Dendritic cell treated with granulocyte-macrophage colony-stimulating factor and Interleukin-4, amounts not matched to agents 40 ng/mL and 50 ng/mL, for 4 days (primary cell): Measurements from ENCODE around the gene KIAA1958.
"Not testable (repeated sequence)": the region's sequence is repeated elsewhere in the genome, so short reads cannot be mapped to it uniquely, and the experiment has no call there.

ENCODE experiments used
- H3K27ac Mint-ChIP-seq: one replicate; pipeline ENCODE4 v1.8.0; 2022; ENCODE audit warnings: mild to moderate bottlenecking, mixed read lengths
- H3K27me3 Mint-ChIP-seq: one replicate; pipeline ENCODE4 v1.8.0; 2022; ENCODE audit warnings: mild to moderate bottlenecking, mixed read lengths
- H3K36me3 Mint-ChIP-seq: one replicate; pipeline ENCODE4 v1.8.0; 2022; ENCODE audit warnings: low read depth, mixed read lengths
- H3K4me1 Mint-ChIP-seq: one replicate; pipeline ENCODE4 v1.8.0; 2022; ENCODE audit warnings: low read depth, mixed read lengths
- H3K4me3 Mint-ChIP-seq: one replicate; pipeline ENCODE4 v1.8.0; 2022; ENCODE audit warnings: mild to moderate bottlenecking, moderate library complexity, mixed read lengths
- H3K9me3 Mint-ChIP-seq: one replicate; pipeline ENCODE4 v1.8.0; 2022; ENCODE audit warnings: mixed read lengths
- intact Hi-C: fragments of 100-400 bp; cut with micrococcal nuclease; formaldehyde crosslinking; loops from one replicate; pipeline ENCODE4 v1.15.0; 2022

The KIAA1958 gene

GRCh38 chr9:112496074-112496722, 9.6 kb downstream of the KIAA1958 start:
- peaks cover 24% of the 10 kb centered on the region for H3K9me3 Mint-ChIP-seq
- H3K36me3 Mint-ChIP-seq = peaks cover 23% of the 10 kb centered on the region
- H3K4me1 Mint-ChIP-seq = peaks cover 26% of the 10 kb centered on the region
- H3K4me3 Mint-ChIP-seq = no peak overlapping the region
- no peak overlapping the region for H3K27ac Mint-ChIP-seq
- H3K27me3 Mint-ChIP-seq = no peaks in the 10 kb centered on the region
- intact Hi-C loops = no loop called here

- no peak overlapping the region for H3K27ac Mint-ChIP-seq
- no peak overlapping the region for H3K4me3 Mint-ChIP-seq
- peaks cover 15% of the 10 kb centered on the region for H3K4me1 Mint-ChIP-seq
- H3K36me3 Mint-ChIP-seq = no peaks in the 10 kb centered on the region
- H3K9me3 Mint-ChIP-seq = no peaks in the 10 kb centered on the region
- H3K27me3 Mint-ChIP-seq = no peaks in the 10 kb centered on the region
- intact Hi-C loops = no loop called here
Observed at GRCh38 chr9:112500842-112501241, 14.2 kb downstream of the KIAA1958 start.

- H3K27me3 Mint-ChIP-seq = no peaks in the 10 kb centered on the region
- intact Hi-C loops = no loop called here
- H3K4me3 Mint-ChIP-seq = no peak overlapping the region
- peaks cover 11% of the 10 kb centered on the region for H3K4me1 Mint-ChIP-seq
- H3K27ac Mint-ChIP-seq = no peak overlapping the region
- H3K36me3 Mint-ChIP-seq = no peaks in the 10 kb centered on the region
- no peaks in the 10 kb centered on the region for H3K9me3 Mint-ChIP-seq
Observed at GRCh38 chr9:112501287-112501686, 14.7 kb downstream of the KIAA1958 start.

GRCh38 chr9:112502175-112502946, 15.7 kb downstream of the KIAA1958 start:
- no peaks in the 10 kb centered on the region for H3K9me3 Mint-ChIP-seq
- no peaks in the 10 kb centered on the region for H3K36me3 Mint-ChIP-seq
- no peaks in the 10 kb centered on the region for H3K27me3 Mint-ChIP-seq
- intact Hi-C loops = no loop called here
- H3K4me1 Mint-ChIP-seq = peaks cover under 1% of the 10 kb centered on the region
- no peak overlapping the region for H3K27ac Mint-ChIP-seq
- H3K4me3 Mint-ChIP-seq = no peak overlapping the region

- H3K9me3 Mint-ChIP-seq = no peaks in the 10 kb centered on the region
Observed at GRCh38 chr9:112503170-112503569, 16.5 kb downstream of the KIAA1958 start.

GRCh38 chr9:112505086-112505485, 18.5 kb downstream of the KIAA1958 start:
- Mint-ChIP-seq H3K27ac (no peak overlapping the region), H3K36me3 (no peaks in the 10 kb centered on the region), H3K4me1 (no peaks in the 10 kb centered on the region), H3K9me3 (no peaks in the 10 kb centered on the region), H3K27me3 (no peaks in the 10 kb centered on the region), H3K4me3 (no peak overlapping the region)
- intact Hi-C loops = no loop called here

More at GRCh38 chr9:112503170-112503569, 16.5 kb downstream of the KIAA1958 start:
- Mint-ChIP-seq H3K4me3 (no peak overlapping the region), H3K4me1 (no peaks in the 10 kb centered on the region), H3K27ac (no peak overlapping the region), H3K27me3 (no peaks in the 10 kb centered on the region), H3K36me3 (no peaks in the 10 kb centered on the region)
- intact Hi-C loops = no loop called here

GRCh38 chr9:112505607-112506006, 19.0 kb downstream of the KIAA1958 start:
- Mint-ChIP-seq H3K27me3 (no peaks in the 10 kb centered on the region), H3K4me3 (no peak overlapping the region), H3K36me3 (no peaks in the 10 kb centered on the region), H3K9me3 (no peaks in the 10 kb centered on the region), H3K4me1 (no peaks in the 10 kb centered on the region), H3K27ac (no peak overlapping the region)
- intact Hi-C loops = no loop called here

GRCh38 chr9:112506571-112506970, 19.9 kb downstream of the KIAA1958 start:
- Mint-ChIP-seq H3K4me3 (no peak overlapping the region), H3K9me3 (no peaks in the 10 kb centered on the region), H3K27ac (no peak overlapping the region), H3K4me1 (no peaks in the 10 kb centered on the region), H3K36me3 (no peaks in the 10 kb centered on the region), H3K27me3 (no peaks in the 10 kb centered on the region)
- intact Hi-C loops = no loop called here

GRCh38 chr9:112507001-112507680, 20.5 kb downstream of the KIAA1958 start:
- intact Hi-C loops = no loop called here
- Mint-ChIP-seq H3K27ac (no peak overlapping the region), H3K36me3 (no peaks in the 10 kb centered on the region)

GRCh38 chr9:112508377-112508776, 21.8 kb downstream of the KIAA1958 start:
- Mint-ChIP-seq H3K27ac (no peak overlapping the region), H3K4me1 (no peaks in the 10 kb centered on the region), H3K4me3 (no peak overlapping the region), H3K36me3 (no peaks in the 10 kb centered on the region), H3K27me3 (no peaks in the 10 kb centered on the region), H3K9me3 (no peaks in the 10 kb centered on the region)
- intact Hi-C loops = no loop called here

More at GRCh38 chr9:112507001-112507680, 20.5 kb downstream of the KIAA1958 start:
- Mint-ChIP-seq H3K27me3 (no peaks in the 10 kb centered on the region), H3K9me3 (no peaks in the 10 kb centered on the region), H3K4me3 (no peak overlapping the region), H3K4me1 (no peaks in the 10 kb centered on the region)

GRCh38 chr9:112512377-112512776, 25.8 kb downstream of the KIAA1958 start:
- H3K4me1 Mint-ChIP-seq, H3K27me3 Mint-ChIP-seq, H3K9me3 Mint-ChIP-seq, H3K27ac Mint-ChIP-seq, intact Hi-C loops, H3K36me3 Mint-ChIP-seq, H3K4me3 Mint-ChIP-seq: not testable (repeated sequence)

GRCh38 chr9:112516769-112517168, 30.1 kb downstream of the KIAA1958 start:
- H3K36me3 Mint-ChIP-seq = no peaks in the 10 kb centered on the region
- no peaks in the 10 kb centered on the region for H3K27me3 Mint-ChIP-seq
- no peak overlapping the region for H3K4me3 Mint-ChIP-seq
- intact Hi-C loops = no loop called here
- no peaks in the 10 kb centered on the region for H3K9me3 Mint-ChIP-seq
- H3K27ac Mint-ChIP-seq = no peak overlapping the region
- peaks cover 14% of the 10 kb centered on the region for H3K4me1 Mint-ChIP-seq

- no peak overlapping the region for H3K27ac Mint-ChIP-seq
- no peaks in the 10 kb centered on the region for H3K9me3 Mint-ChIP-seq
- H3K36me3 Mint-ChIP-seq = no peaks in the 10 kb centered on the region
- no peaks in the 10 kb centered on the region for H3K27me3 Mint-ChIP-seq
- no peak overlapping the region for H3K4me3 Mint-ChIP-seq
- H3K4me1 Mint-ChIP-seq = peaks cover 14% of the 10 kb centered on the region
- intact Hi-C loops = no loop called here
Observed at GRCh38 chr9:112520069-112520468, 33.4 kb downstream of the KIAA1958 start.

GRCh38 chr9:112520656-112521055, 34.0 kb downstream of the KIAA1958 start:
- H3K4me1 Mint-ChIP-seq = peaks cover 14% of the 10 kb centered on the region
- no peaks in the 10 kb centered on the region for H3K36me3 Mint-ChIP-seq
- no peaks in the 10 kb centered on the region for H3K27me3 Mint-ChIP-seq
- no peak overlapping the region for H3K4me3 Mint-ChIP-seq
- no peak overlapping the region for H3K27ac Mint-ChIP-seq
- H3K9me3 Mint-ChIP-seq = peaks cover 3% of the 10 kb centered on the region
- intact Hi-C loops = no loop called here
